Nephron progenitor cell (in vitro differentiated cells): Measurements from ENCODE around the gene TBC1D4.

Experiments used
- DNase-seq: peaks from one replicate; pipeline ENCODE4 v3.0.0; 2021
- H3K27ac Mint-ChIP-seq: 2 replicates; pipeline ENCODE4 v1.8.0; 2021; ENCODE audit warnings: mild to moderate bottlenecking, moderate library complexity, mixed read lengths
- H3K27me3 Mint-ChIP-seq: 2 replicates; pipeline ENCODE4 v1.8.0; 2021; ENCODE audit warnings: mild to moderate bottlenecking, low read depth, mixed read lengths; ENCODE audit not compliant: poor library complexity
- H3K36me3 Mint-ChIP-seq: 2 replicates; pipeline ENCODE4 v1.8.0; 2021; ENCODE audit warnings: low read depth, mixed read lengths
- H3K4me1 Mint-ChIP-seq: 2 replicates; pipeline ENCODE4 v1.8.0; 2021; ENCODE audit warnings: mixed read lengths
- H3K4me3 Mint-ChIP-seq: 2 replicates; pipeline ENCODE4 v1.8.0; 2021; ENCODE audit warnings: mild to moderate bottlenecking, moderate library complexity, mixed read lengths
- H3K9me3 Mint-ChIP-seq: 2 replicates; pipeline ENCODE4 v1.8.0; 2021; ENCODE audit warnings: mild to moderate bottlenecking, moderate library complexity, mixed read lengths
- TF ChIP-seq, protein P1 (sequence below): fragments of 200-600 bp; sonication (generic); IDR thresholded peaks from 2 replicates; pipeline ENCODE4 v1.5.0; 2021; ENCODE audit warnings: antibody characterized with exemption

TBC1D4 gene

DNA sequence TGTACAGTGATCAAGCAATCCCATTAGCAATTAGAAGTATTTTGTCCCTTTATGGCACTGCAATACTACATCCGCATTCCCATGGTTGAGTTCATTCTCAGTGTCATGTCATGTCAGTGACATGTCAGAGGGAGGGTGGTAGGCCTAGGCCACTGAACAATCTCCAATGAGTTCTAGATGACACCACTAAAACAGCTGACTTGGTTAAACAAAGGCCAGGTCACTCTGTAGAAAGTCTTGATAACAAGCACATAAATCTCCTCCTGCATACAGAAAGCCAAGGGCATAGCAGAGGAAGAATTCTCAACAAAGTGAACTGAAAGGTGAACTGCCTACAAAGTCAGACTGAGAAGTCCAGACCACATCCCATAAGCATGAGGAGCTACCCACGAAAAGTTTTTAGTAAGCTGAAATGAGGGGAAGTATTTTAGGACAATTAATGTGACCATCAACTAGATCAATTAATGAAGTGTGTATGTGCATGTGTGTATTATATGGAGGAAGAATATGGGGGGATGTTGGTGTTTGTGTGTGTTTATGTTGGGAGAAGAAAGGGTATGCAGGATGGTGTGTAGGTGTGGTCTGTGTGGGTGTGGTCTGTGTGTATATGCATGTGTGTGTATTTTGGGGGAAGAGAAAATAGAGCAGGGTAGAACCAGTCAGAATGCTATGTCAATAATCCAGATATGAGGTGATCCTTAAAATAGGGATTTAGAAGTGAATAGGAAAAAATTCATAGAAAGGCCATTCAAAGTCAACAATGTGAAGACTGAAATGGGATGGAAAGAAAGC is 67.7 kb downstream of the TBC1D4 start:
- Mint-ChIP-seq H3K36me3 (peaks cover 10% of the 10 kb centered on the region), H3K27me3 (no peaks in the 10 kb centered on the region), H3K27ac (no peak overlapping the region), H3K4me3 (no peak overlapping the region), H3K4me1 (peaks cover 66% of the 10 kb centered on the region), H3K9me3 (peaks cover 7% of the 10 kb centered on the region)
- TF ChIP-seq, protein P1, sequence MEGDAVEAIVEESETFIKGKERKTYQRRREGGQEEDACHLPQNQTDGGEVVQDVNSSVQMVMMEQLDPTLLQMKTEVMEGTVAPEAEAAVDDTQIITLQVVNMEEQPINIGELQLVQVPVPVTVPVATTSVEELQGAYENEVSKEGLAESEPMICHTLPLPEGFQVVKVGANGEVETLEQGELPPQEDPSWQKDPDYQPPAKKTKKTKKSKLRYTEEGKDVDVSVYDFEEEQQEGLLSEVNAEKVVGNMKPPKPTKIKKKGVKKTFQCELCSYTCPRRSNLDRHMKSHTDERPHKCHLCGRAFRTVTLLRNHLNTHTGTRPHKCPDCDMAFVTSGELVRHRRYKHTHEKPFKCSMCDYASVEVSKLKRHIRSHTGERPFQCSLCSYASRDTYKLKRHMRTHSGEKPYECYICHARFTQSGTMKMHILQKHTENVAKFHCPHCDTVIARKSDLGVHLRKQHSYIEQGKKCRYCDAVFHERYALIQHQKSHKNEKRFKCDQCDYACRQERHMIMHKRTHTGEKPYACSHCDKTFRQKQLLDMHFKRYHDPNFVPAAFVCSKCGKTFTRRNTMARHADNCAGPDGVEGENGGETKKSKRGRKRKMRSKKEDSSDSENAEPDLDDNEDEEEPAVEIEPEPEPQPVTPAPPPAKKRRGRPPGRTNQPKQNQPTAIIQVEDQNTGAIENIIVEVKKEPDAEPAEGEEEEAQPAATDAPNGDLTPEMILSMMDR, result no peak
- no peak for DNase-seq

DNA sequence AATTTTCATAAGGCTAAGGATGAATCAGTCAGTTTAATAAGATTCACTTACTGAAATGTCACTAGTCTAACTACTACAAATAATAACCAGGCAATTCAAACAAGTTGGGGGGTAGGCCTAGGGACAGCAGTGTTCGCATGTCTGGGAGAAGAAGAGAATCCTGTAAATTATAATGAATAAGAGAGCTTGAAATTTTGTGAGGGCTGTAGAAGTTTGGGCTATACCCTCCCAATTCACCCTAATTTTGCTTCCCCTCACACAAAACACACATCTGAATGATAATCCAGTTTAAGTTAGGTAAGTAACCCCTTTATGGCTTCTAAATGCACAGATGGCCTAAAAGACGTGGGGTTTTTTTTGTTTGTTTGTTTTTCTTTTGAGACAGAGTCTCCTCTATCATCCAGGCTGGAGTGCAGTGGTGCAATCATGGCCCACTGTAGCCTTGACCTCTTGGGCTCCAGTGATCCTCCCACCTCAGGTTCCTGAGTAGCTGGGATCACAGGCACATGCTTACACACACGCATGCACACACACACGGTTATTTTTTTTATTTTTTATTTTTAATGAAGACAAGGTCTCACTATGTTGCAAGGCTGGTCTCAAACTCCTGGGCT is 69.9 kb downstream of the TBC1D4 start:
- TF ChIP-seq, protein P1, result no peak
- no peak for DNase-seq
- Mint-ChIP-seq H3K27ac (peak overlapping the region; percentile 79), H3K4me3 (no peak overlapping the region), H3K4me1 (peaks cover 49% of the 10 kb centered on the region), H3K9me3 (peaks cover 7% of the 10 kb centered on the region), H3K36me3 (peaks cover 10% of the 10 kb centered on the region), H3K27me3 (no peaks in the 10 kb centered on the region)

DNA sequence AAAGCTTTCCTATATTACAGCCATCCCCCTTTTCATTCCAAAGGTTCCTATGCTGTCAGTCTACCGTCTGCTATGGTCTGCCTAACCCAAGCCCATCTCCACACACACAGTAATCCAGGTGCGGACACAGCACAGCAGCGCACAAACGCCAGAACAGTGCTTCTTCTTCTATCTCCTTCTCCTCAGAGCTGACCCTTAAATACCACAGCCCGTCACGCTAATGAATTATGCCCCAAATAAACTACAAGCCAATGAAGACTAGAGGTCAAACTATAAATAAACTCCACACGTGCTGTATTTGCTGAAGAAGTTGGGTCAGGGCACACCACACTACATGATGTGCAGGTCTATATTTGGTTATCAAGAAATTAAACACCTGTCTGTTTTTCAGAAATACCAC is 71.8 kb downstream of the TBC1D4 start:
- Mint-ChIP-seq H3K4me3 (no peak overlapping the region), H3K36me3 (peaks cover 10% of the 10 kb centered on the region), H3K9me3 (peaks cover 7% of the 10 kb centered on the region), H3K27me3 (no peaks in the 10 kb centered on the region), H3K27ac (no peak overlapping the region), H3K4me1 (peaks cover 38% of the 10 kb centered on the region)
- TF ChIP-seq, protein P1, result no peak
- no peak for DNase-seq

DNA sequence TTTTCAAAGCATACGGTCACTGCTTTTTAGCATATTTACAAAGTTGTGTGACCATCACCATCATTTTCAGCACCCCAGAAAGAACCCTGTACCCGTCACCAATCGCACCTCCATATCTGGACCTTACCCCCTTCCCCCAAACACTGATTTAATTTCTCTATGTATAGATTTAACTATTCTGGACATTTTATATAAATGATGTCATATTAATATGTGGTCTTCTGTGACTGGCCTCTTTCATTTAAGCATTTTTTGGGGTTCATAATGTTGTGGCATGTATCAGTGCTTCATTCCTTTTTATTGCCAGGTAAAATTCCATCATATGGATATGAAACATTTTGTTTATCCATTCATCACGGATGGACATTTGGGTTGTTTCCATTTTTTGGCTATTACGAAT is 74.0 kb downstream of the TBC1D4 start:
- peaks cover 10% of the 10 kb centered on the region for H3K36me3 Mint-ChIP-seq
- no peak overlapping the region for H3K4me3 Mint-ChIP-seq
- peaks cover 7% of the 10 kb centered on the region for H3K9me3 Mint-ChIP-seq
- no peak overlapping the region for H3K27ac Mint-ChIP-seq
- no peaks in the 10 kb centered on the region for H3K27me3 Mint-ChIP-seq
- DNase-seq, result no peak
- peaks cover 49% of the 10 kb centered on the region for H3K4me1 Mint-ChIP-seq
- TF ChIP-seq, protein P1, result no peak

DNA sequence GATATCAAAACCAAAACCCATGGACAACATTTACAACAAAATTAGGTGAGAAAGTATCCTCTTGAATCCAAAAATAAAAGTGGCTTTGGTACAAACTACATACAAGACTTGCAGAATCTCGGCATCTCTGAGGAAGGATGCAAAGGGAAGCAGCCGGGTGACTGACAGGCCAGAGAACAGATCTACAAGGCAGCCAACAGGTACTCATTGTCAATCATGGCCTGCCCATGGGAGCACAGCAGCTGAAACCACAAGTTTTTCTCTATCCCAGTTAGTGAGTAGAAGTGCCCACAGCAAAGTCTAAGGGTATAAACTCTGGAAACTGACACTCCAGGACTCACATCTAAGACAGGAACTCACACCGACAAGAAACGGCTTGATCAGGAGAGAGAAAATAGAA is 74.5 kb downstream of the TBC1D4 start:
- Mint-ChIP-seq H3K27ac (peak overlapping the region; percentile 10), H3K9me3 (peaks cover 4% of the 10 kb centered on the region), H3K4me3 (no peak overlapping the region), H3K27me3 (no peaks in the 10 kb centered on the region), H3K36me3 (peaks cover 5% of the 10 kb centered on the region), H3K4me1 (peaks cover 49% of the 10 kb centered on the region)
- DNase-seq, result no peak
- TF ChIP-seq, protein P1, result no peak
